Measurements from ENCODE around the gene LRP1.

LRP1 gene

GRCh38 chr12:57192920-57193319 lies 64.6 kb downstream of the LRP1 start:
- DNase-seq (ENCODE audit: low read depth) = no peak
- no peak for TF ChIP-seq CTCF (IDR thresholded peaks at IDR 0.05; ENCODE audit: low read depth, low read length, missing control alignments)
- H3K4me3 ChIP-seq (ENCODE audit: low read depth, low read length) = no peak overlapping the region

- no peak overlapping the region for H3K4me3 ChIP-seq (ENCODE audit: low read depth, low read length)
- TF ChIP-seq CTCF (IDR thresholded peaks at IDR 0.05; ENCODE audit: low read depth, low read length, missing control alignments) = no peak
- DNase-seq (ENCODE audit: low read depth) = no peak
Measured at GRCh38 chr12:57193706-57194245, 65.5 kb downstream of the LRP1 start.

- no peak for TF ChIP-seq CTCF (IDR thresholded peaks at IDR 0.05; ENCODE audit: low read depth, low read length, missing control alignments)
- no peak overlapping the region for H3K4me3 ChIP-seq (ENCODE audit: low read depth, low read length)
- DNase-seq (ENCODE audit: low read depth) = no peak
Measured at GRCh38 chr12:57194253-57194652, 66.0 kb downstream of the LRP1 start.

- no peak for DNase-seq (ENCODE audit: low read depth)
- H3K4me3 ChIP-seq (ENCODE audit: low read depth, low read length) = no peak overlapping the region
- no peak for TF ChIP-seq CTCF (IDR thresholded peaks at IDR 0.05; ENCODE audit: low read depth, low read length, missing control alignments)
Measured at GRCh38 chr12:57195186-57195585, 66.9 kb downstream of the LRP1 start.

GRCh38 chr12:57195611-57196371 lies 67.5 kb downstream of the LRP1 start:
- H3K4me3 ChIP-seq (ENCODE audit: low read depth, low read length) = no peak overlapping the region
- no peak for TF ChIP-seq CTCF (IDR thresholded peaks at IDR 0.05; ENCODE audit: low read depth, low read length, missing control alignments)
- DNase-seq (ENCODE audit: low read depth) = no peak

- DNase-seq (ENCODE audit: low read depth) = no peak
- no peak overlapping the region for H3K4me3 ChIP-seq (ENCODE audit: low read depth, low read length)
- no peak for TF ChIP-seq CTCF (IDR thresholded peaks at IDR 0.05; ENCODE audit: low read depth, low read length, missing control alignments)
Measured at GRCh38 chr12:57196439-57196838, 68.2 kb downstream of the LRP1 start.

- H3K4me3 ChIP-seq (ENCODE audit: low read depth, low read length) = no peak overlapping the region
- no peak for DNase-seq (ENCODE audit: low read depth)
- TF ChIP-seq CTCF (IDR thresholded peaks at IDR 0.05; ENCODE audit: low read depth, low read length, missing control alignments) = no peak
Measured at GRCh38 chr12:57196956-57197355, 68.7 kb downstream of the LRP1 start.
